ENCODE results near the gene TGFBR1.
"Not testable (repeated sequence)": the region's sequence is repeated elsewhere in the genome, so short reads cannot be mapped to it uniquely, and the experiment has no call there.

The TGFBR1 gene

DNA sequence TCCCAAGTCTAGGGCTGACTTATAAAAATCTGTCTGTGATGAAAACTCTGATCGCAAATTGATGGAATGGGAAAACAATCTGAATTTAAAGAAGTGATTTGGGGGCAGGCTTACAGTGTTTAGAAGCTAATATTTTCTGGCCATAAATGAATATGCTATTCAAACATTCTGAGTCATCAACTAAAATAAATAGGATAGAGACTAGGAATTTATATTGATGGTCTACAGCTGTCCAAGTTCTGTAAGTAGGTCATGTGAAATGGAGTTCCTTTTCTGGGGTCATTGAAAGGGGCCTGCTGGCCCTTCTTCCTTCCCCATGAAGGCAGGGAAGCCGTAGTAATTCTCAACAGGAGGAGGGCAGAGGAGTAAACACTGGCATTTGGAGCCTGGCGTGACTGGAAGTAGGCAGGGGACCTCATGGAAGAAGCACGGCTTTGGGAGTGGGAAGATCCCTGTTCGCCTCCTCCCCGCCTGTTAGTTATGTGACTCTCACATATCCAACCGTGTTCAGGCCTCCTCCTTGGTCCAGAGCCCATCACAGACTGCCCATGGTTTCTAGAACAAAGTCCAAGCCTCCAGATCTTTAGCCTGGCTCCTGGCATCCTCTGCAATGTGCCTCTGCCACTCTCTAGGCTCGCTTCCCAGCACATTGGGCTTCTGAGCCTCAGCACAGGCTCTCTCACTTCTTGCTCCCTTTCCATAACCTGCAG is 85.1 kb downstream of the TGFBR1 start:
- DNase-seq (ENCODE audit: low spot score), result no peak

DNA sequence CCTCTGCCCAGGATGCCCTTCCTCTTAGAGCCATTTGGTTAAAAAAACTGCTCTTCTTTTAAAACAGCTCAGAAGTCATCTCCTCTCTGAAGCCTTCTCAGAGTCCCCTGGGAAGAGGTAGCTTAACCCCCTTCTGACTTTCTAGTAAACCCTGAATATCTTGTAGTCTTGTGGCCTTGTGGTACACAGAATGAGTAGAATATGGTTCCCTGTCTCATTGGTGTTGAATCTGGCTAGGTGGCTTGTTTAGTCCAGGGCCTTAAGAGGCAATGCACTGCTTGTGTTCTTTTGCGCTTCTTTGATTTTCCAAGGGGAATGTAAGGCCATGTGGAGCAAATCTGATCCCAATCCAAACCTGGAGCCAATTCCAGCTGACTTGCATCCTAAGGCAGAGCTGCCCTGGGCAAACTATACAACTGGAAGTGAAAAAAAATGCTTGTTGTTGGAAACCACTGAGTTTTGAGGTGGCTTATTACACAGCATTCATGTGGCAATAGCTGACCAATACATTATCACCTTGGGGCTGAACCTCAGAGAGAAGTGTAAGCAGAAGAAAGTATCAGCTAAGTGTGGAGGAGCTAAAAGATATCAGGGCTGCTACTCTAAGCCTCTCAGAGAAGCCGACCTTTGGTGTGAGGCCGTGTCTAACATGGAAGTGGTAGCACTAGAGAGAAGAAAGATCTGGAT is 85.8 kb downstream of the TGFBR1 start:
- DNase-seq (ENCODE audit: low spot score), result no peak

DNA sequence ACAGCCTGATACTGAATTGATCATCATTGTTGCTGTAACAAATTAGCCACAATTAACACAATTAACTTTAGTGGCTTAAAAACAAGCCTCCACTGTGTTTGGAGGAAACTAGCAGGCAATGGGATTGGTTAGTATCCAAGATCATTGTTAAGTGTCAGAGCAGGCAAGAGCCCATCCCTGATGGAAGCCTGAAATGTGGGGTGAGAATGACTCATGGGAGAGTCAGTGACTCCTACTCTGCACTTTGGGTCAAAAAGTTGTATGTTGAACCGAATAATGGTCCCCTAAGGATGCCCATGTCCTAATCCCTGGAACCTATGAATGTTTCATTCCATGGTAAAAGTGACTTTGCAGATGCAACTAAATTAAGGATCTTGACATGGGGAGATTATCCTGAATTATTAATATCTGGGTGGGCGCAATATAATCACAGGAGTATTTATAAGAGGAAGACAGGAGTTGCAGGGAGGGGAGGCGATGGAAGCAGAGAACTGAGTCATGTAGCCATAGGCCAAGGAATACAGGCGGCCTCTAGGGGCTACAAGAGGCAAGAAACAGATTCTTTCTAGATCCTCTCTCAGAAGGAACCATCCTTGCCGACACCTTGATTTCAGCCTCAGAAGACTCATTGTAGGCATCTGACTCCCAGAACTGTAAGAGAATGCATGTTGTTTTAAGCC is 88.0 kb downstream of the TGFBR1 start:
- DNase-seq (ENCODE audit: low spot score), result no peak

DNA sequence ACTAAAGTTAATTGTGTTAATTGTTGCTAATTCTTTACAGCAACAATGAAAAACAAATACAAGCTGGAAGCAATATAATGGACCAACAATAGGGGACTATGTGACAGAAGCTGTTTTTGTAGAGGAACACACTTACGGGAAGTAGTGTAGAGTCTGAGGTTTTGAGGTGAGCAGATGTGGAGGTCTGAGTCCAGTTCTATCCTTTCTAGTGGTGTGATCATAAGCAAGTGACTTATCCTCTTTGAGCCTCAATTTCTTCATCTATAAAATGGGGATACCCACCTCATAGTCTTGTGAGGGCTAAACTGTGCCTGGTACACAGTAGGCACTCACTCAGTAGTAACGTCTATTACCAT is 88.5 kb downstream of the TGFBR1 start:
- no peak for DNase-seq (ENCODE audit: low spot score)

DNA sequence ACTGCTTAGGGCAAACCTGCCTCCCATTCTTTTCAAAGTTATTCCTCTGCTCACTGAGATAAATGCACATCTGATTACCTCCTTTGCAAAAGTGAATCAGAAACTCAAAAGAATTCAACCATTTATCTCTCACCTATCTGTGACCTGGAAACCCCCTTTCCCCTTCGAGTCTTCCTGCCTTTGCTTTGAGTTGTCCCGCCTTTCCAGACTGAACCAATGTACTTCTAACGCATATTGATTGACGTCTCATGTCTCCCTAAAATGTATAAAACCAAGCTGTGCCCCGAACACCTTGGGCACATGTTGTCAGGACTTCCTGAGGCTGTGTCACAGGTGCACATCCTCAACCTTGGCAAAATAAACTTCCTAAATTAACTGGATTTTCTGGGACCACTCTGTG is 91.6 kb downstream of the TGFBR1 start:
- not testable (repeated sequence) for DNase-seq (ENCODE audit: low spot score)

GRCh38 chr9:99197124-99197630 is 92.3 kb downstream of the TGFBR1 start:
- no peak for DNase-seq (ENCODE audit: low spot score)

- DNase-seq (ENCODE audit: low spot score), result no peak
Observed at GRCh38 chr9:99197987-99198386, 93.1 kb downstream of the TGFBR1 start.

- DNase-seq (ENCODE audit: low spot score), result no peak
Observed at GRCh38 chr9:99199938-99200539, 95.1 kb downstream of the TGFBR1 start.

- DNase-seq (ENCODE audit: low spot score), result no peak
Observed at GRCh38 chr9:99201603-99202002, 96.7 kb downstream of the TGFBR1 start.

Data from hematopoietic multipotent progenitor cell treated with erythropoietin and hydrocortisone succinate and interleukin-3 and kit ligand, for 15 days (in vitro differentiated cells).